H1 (cell line): ENCODE measurements around the gene IL12RB2.

Experiments
- CBX8 ChIP-seq: fragments of 300-800, 300-1000 bp; sonication (generic); IDR thresholded peaks from 2 replicates; pipeline ENCODE4 v1.7.1; 2016; ENCODE audit warnings: low read depth, low read length, borderline replicate concordance
- CTCF ChIP-seq, 3 experiments: IDR thresholded peaks; 1 replicate in 2 of 3; 2 replicates in 1 of 3; pipeline versions ENCODE4 v1.5.1 to v1.6.1; 2011; ENCODE audit warnings: low read length in 3 of 3, mild to moderate bottlenecking in 3 of 3, inconsistent platforms in 2 of 3, low read depth in 1 of 3, moderate library complexity in 1 of 3; ENCODE audit not compliant: insufficient read depth in 1 of 3; ENCODE audit errors: control extremely low read depth in 1 of 3
- POLR2A ChIP-seq, 2 experiments: IDR thresholded peaks; 1 replicate in 1 of 2; 2 replicates in 1 of 2; pipeline ENCODE4 v1.6.1; 2011; ENCODE audit warnings: low read depth in 2 of 2, low read length in 2 of 2, mild to moderate bottlenecking in 2 of 2; ENCODE audit errors: control extremely low read depth in 1 of 2
- RFX5 ChIP-seq: IDR thresholded peaks from 2 replicates; pipeline ENCODE4 v1.6.1; 2011; ENCODE audit warnings: low read depth, low read length, improper control_type of control experiment, borderline replicate concordance
- SRF ChIP-seq: IDR thresholded peaks from 2 replicates; pipeline ENCODE4 v1.6.1; 2011; ENCODE audit warnings: mild to moderate bottlenecking, low read depth, low read length, moderate library complexity

- no peak for TF ChIP-seq RFX5
- TF ChIP-seq CTCF (IDR thresholded peaks at IDR 0.05; ENCODE audit: control extremely low read depth in 1 of 3, insufficient read depth in 1 of 3, low read depth in 1 of 3, low read length in 3 of 3): no peak
- TF ChIP-seq CBX8: no peak
- TF ChIP-seq POLR2A (IDR thresholded peaks at IDR 0.05; ENCODE audit: control extremely low read depth in 1 of 2, low read depth in 2 of 2, low read length in 2 of 2): no peak
- no peak for TF ChIP-seq SRF
Measured at GRCh38 chr1:67290236-67290635, 17.4 kb upstream of the IL12RB2 start.
